Measurements from ENCODE around the gene BCAR3.

Gene BCAR3

GRCh38 chr1:93552741-93553455 is 128.7 kb downstream of the BCAR3 start:
- no peak for TF ChIP-seq CTCF (IDR thresholded peaks at IDR 0.05; ENCODE audit: low read depth, low read length, missing control alignments)
- H3K4me3 ChIP-seq (ENCODE audit: low read depth, low read length), result no peak overlapping the region
- DNase-seq (ENCODE audit: low read depth), result peak; percentile 29
- in situ Hi-C loops (cut with HindIII; ENCODE audit: low sequenced_read_pairs), result no loop called here

- TF ChIP-seq CTCF (IDR thresholded peaks at IDR 0.05; ENCODE audit: low read depth, low read length, missing control alignments), result no peak
- no peak for DNase-seq (ENCODE audit: low read depth)
- in situ Hi-C loops (cut with HindIII; ENCODE audit: low sequenced_read_pairs), result no loop called here
- H3K4me3 ChIP-seq (ENCODE audit: low read depth, low read length), result no peak overlapping the region
Observed at GRCh38 chr1:93549811-93550210, 131.8 kb downstream of the BCAR3 start.

- TF ChIP-seq CTCF (IDR thresholded peaks at IDR 0.05; ENCODE audit: low read depth, low read length, missing control alignments), result no peak
- in situ Hi-C loops (cut with HindIII; ENCODE audit: low sequenced_read_pairs), result no loop called here
- no peak for DNase-seq (ENCODE audit: low read depth)
- no peak overlapping the region for H3K4me3 ChIP-seq (ENCODE audit: low read depth, low read length)
Observed at GRCh38 chr1:93549131-93549530, 132.5 kb downstream of the BCAR3 start.

GRCh38 chr1:93546162-93546863 is 135.3 kb downstream of the BCAR3 start:
- no peak for DNase-seq (ENCODE audit: low read depth)
- no peak overlapping the region for H3K4me3 ChIP-seq (ENCODE audit: low read depth, low read length)
- in situ Hi-C loops (cut with HindIII; ENCODE audit: low sequenced_read_pairs), result no loop called here
- TF ChIP-seq CTCF (IDR thresholded peaks at IDR 0.05; ENCODE audit: low read depth, low read length, missing control alignments), result no peak

GRCh38 chr1:93542398-93542797 is 139.2 kb downstream of the BCAR3 start:
- in situ Hi-C loops (cut with HindIII; ENCODE audit: low sequenced_read_pairs), result no loop called here
- TF ChIP-seq CTCF (IDR thresholded peaks at IDR 0.05; ENCODE audit: low read depth, low read length, missing control alignments), result no peak
- DNase-seq (ENCODE audit: low read depth), result no peak
- no peak overlapping the region for H3K4me3 ChIP-seq (ENCODE audit: low read depth, low read length)

GRCh38 chr1:93541045-93541444 is 140.6 kb downstream of the BCAR3 start:
- in situ Hi-C loops (cut with HindIII; ENCODE audit: low sequenced_read_pairs), result no loop called here
- TF ChIP-seq CTCF (IDR thresholded peaks at IDR 0.05; ENCODE audit: low read depth, low read length, missing control alignments), result no peak
- no peak for DNase-seq (ENCODE audit: low read depth)
- H3K4me3 ChIP-seq (ENCODE audit: low read depth, low read length), result no peak overlapping the region
